Smooth muscle cell (in vitro differentiated cells): ENCODE results near the gene TNRC6C. TPM values are rescaled to one million over a fixed set of nuclear protein-coding genes. Genes with fewer than 3 reads are reported as not detected.

Experiments
- DNase-seq: peaks from one replicate; lab custom pipeline; 2025; ENCODE audit not compliant: unreplicated experiment; lab: John Stamatoyannopoulos, UW
- H2AFZ ChIP-seq: fragments of 200-600 bp; sonication (generic); 2 replicates; pipeline ENCODE4 v1.6.0; 2016; ENCODE audit warnings: antibody characterized with exemption, low read depth, mild to moderate bottlenecking
- H3F3A ChIP-seq: fragments of 200-600 bp; sonication (generic); 2 replicates; pipeline ENCODE4 v1.6.0; 2017; ENCODE audit warnings: antibody characterized with exemption, low read depth
- H3K27ac ChIP-seq: fragments of 200-600 bp; sonication (generic); 2 replicates; pipeline ENCODE4 v1.5.1; 2016; ENCODE audit warnings: low read depth, mild to moderate bottlenecking
- H3K27me3 ChIP-seq: fragments of 200-600 bp; sonication (generic); 2 replicates; pipeline ENCODE4 v1.6.1; 2016; ENCODE audit warnings: low read depth, mild to moderate bottlenecking
- H3K36me3 ChIP-seq: fragments of 200-600 bp; sonication (generic); 2 replicates; pipeline ENCODE4 v1.5.1; 2016; ENCODE audit warnings: low read depth
- H3K4me1 ChIP-seq: fragments of 200-600 bp; sonication (generic); 2 replicates; pipeline ENCODE4 v1.5.1; 2016; ENCODE audit warnings: low read depth
- H3K4me2 ChIP-seq: fragments of 200-600 bp; sonication (generic); 2 replicates; pipeline ENCODE4 v1.6.0; 2016; ENCODE audit warnings: mild to moderate bottlenecking
- H3K4me3 ChIP-seq: fragments of 200-600 bp; sonication (generic); 2 replicates; pipeline ENCODE4 v1.5.1; 2016; ENCODE audit warnings: mild to moderate bottlenecking
- H3K79me2 ChIP-seq: fragments of 200-600 bp; sonication (generic); 2 replicates; pipeline ENCODE4 v1.6.0; 2016; ENCODE audit warnings: low read depth, mild to moderate bottlenecking
- H3K9ac ChIP-seq: fragments of 200-600 bp; sonication (generic); 2 replicates; pipeline ENCODE4 v1.6.0; 2016; ENCODE audit warnings: low read depth
- H3K9me3 ChIP-seq: fragments of 200-600 bp; sonication (generic); replicated peaks from 2 replicates; pipeline ENCODE4 v1.5.1; 2016; ENCODE audit warnings: low read depth
- H4K20me1 ChIP-seq: fragments of 200-600 bp; sonication (generic); 2 replicates; pipeline ENCODE4 v1.6.0; 2016; ENCODE audit warnings: low read depth
- WGBS: methylation state at CpG from one replicate; pipeline ENCODE4 v1.1.7; 2016; ENCODE audit warnings: low lambda C conversion rate; 5-methylcytosine and 5-hydroxymethylcytosine counted together
- polyA plus RNA-seq: library from polyadenylated mRNA; unstranded; fragments of >200 nt; fragmentation: Nextera tagmentation; extraction: Ambion mirVana; gene quantifications from 2 replicates; pipeline ENCODE4 v1.2.1, GENCODE V29; 2016
- total RNA-seq: library from RNA; depleted of rRNA; stranded (reverse); fragments of >200 nt; gene quantifications from 2 replicates; pipeline ENCODE4 v1.2.3, GENCODE V29; 2014
- TF ChIP-seq, protein P1 (sequence below): fragments of 200-600 bp; sonication (generic); IDR thresholded peaks from 2 replicates; pipeline ENCODE4 v1.5.1; 2017; ENCODE audit warnings: borderline replicate concordance, mild to moderate bottlenecking, antibody characterized with exemption; ENCODE audit not compliant: insufficient read depth, poor library complexity, severe bottlenecking

TNRC6C gene
- total and polyA plus RNA-seq, 2 experiments from 2014 or later = 2.4 to 3.9 TPM

DNA sequence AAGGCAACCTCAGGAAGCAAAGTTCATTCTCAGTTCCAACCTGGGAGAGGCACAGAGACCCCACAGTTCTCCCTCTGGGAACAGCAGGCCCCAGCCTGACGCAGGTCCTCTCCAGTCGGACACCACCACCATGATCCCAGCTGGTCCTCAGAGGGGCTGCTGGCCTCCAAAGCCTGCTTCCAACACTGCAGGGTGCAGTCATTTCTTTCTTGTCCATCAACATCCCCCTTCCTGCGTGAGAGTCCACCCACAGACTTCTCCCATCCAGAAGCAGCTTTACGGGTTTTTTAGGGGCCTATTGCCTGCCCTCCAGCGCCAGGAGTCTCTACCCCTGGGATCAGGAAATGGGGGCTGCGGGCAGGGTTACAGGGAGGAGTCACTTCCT, 29.3 kb upstream of the TNRC6C start:
- 86% methylated on average over 6 of the region's 6 CpGs for WGBS

GRCh38 chr17:77929871-77930436, 28.5 kb upstream of the TNRC6C start:
- H3K36me3 ChIP-seq = no peaks in the 10 kb centered on the region
- no peaks in the 10 kb centered on the region for H3K9me3 ChIP-seq
- no peaks in the 10 kb centered on the region for H3F3A ChIP-seq
- H3K79me2 ChIP-seq = no peaks in the 10 kb centered on the region
- H3K4me1 ChIP-seq = peaks cover 5% of the 10 kb centered on the region
- no peak overlapping the region for H3K4me3 ChIP-seq
- DNase-seq = no peak
- H3K27me3 ChIP-seq = peaks cover 55% of the 10 kb centered on the region
- 90% methylated on average over 14 of the region's 14 CpGs for WGBS
- H4K20me1 ChIP-seq = no peaks in the 10 kb centered on the region
- H3K27ac ChIP-seq = no peak overlapping the region
- H3K4me2 ChIP-seq = no peak overlapping the region
- no peak overlapping the region for H2AFZ ChIP-seq
- TF ChIP-seq, protein P1, sequence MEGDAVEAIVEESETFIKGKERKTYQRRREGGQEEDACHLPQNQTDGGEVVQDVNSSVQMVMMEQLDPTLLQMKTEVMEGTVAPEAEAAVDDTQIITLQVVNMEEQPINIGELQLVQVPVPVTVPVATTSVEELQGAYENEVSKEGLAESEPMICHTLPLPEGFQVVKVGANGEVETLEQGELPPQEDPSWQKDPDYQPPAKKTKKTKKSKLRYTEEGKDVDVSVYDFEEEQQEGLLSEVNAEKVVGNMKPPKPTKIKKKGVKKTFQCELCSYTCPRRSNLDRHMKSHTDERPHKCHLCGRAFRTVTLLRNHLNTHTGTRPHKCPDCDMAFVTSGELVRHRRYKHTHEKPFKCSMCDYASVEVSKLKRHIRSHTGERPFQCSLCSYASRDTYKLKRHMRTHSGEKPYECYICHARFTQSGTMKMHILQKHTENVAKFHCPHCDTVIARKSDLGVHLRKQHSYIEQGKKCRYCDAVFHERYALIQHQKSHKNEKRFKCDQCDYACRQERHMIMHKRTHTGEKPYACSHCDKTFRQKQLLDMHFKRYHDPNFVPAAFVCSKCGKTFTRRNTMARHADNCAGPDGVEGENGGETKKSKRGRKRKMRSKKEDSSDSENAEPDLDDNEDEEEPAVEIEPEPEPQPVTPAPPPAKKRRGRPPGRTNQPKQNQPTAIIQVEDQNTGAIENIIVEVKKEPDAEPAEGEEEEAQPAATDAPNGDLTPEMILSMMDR = no peak
- no peak overlapping the region for H3K9ac ChIP-seq

More for the DNA sequence above, 29.3 kb upstream of the TNRC6C start:
- H3K9me3 ChIP-seq = no peaks in the 10 kb centered on the region
- H3K27ac ChIP-seq = no peak overlapping the region
- H3K4me1 ChIP-seq = peaks cover 5% of the 10 kb centered on the region
- TF ChIP-seq, protein P1 = no peak
- H3F3A ChIP-seq = no peaks in the 10 kb centered on the region
- no peaks in the 10 kb centered on the region for H3K36me3 ChIP-seq
- no peak overlapping the region for H2AFZ ChIP-seq
- no peak overlapping the region for H3K4me2 ChIP-seq
- no peak for DNase-seq
- no peaks in the 10 kb centered on the region for H4K20me1 ChIP-seq
- H3K27me3 ChIP-seq = peaks cover 60% of the 10 kb centered on the region
- no peak overlapping the region for H3K4me3 ChIP-seq
- H3K9ac ChIP-seq = no peak overlapping the region
- no peaks in the 10 kb centered on the region for H3K79me2 ChIP-seq

- H3K4me3 ChIP-seq = no peak overlapping the region
- peaks cover 12% of the 10 kb centered on the region for H3K4me1 ChIP-seq
- no peak overlapping the region for H2AFZ ChIP-seq
- no peaks in the 10 kb centered on the region for H3F3A ChIP-seq
- DNase-seq = no peak
- H3K79me2 ChIP-seq = no peaks in the 10 kb centered on the region
- no peak overlapping the region for H3K9ac ChIP-seq
- peaks cover 52% of the 10 kb centered on the region for H3K27me3 ChIP-seq
- TF ChIP-seq, protein P1 = no peak
- no peak overlapping the region for H3K27ac ChIP-seq
- no peaks in the 10 kb centered on the region for H3K9me3 ChIP-seq
- H4K20me1 ChIP-seq = no peaks in the 10 kb centered on the region
- H3K36me3 ChIP-seq = no peaks in the 10 kb centered on the region
- no peak overlapping the region for H3K4me2 ChIP-seq
- WGBS = 72% methylated on average over 24 of the region's 24 CpGs
Measured at GRCh38 chr17:77930780-77931768, 27.4 kb upstream of the TNRC6C start.
